GM23248 (cell line): ENCODE data around the gene C19orf25. TPM values are rescaled to one million over a fixed set of nuclear protein-coding genes. Genes with fewer than 3 reads are reported as not detected.
A peak's percentile ranks its signal among the peaks of the same experiment; 100 is the strongest.

Experiments used
- DNase-seq: peaks from one replicate; pipeline ENCODE4 v3.0.0-alpha.2; 2015
- H2AFZ ChIP-seq: fragments of 200-600 bp; sonication (generic); 2 replicates; pipeline ENCODE4 v1.6.1; 2016; ENCODE audit warnings: antibody characterized with exemption
- H3F3A ChIP-seq: fragments of 200-600 bp; sonication (generic); 2 replicates; pipeline ENCODE4 v1.6.1; 2016; ENCODE audit warnings: mild to moderate bottlenecking, antibody characterized with exemption, mixed run types; ENCODE audit not compliant: insufficient read depth
- H3K27ac ChIP-seq: fragments of 200-600 bp; sonication (generic); 2 replicates; pipeline ENCODE4 v1.5.1; 2016; ENCODE audit warnings: mild to moderate bottlenecking
- H3K27me3 ChIP-seq: fragments of 200-600 bp; sonication (generic); replicated peaks from 2 replicates; pipeline ENCODE4 v1.6.1; 2016; ENCODE audit warnings: mild to moderate bottlenecking; ENCODE audit not compliant: insufficient read depth
- H3K36me3 ChIP-seq: fragments of 200-600 bp; sonication (generic); 2 replicates; pipeline ENCODE4 v1.6.1; 2016; ENCODE audit warnings: low read depth, mild to moderate bottlenecking
- H3K4me1 ChIP-seq: fragments of 200-600 bp; sonication (generic); 2 replicates; pipeline ENCODE4 v1.6.1; 2016; ENCODE audit warnings: mild to moderate bottlenecking; ENCODE audit not compliant: insufficient read depth
- H3K4me2 ChIP-seq: fragments of 200-600 bp; sonication (generic); one replicate; pipeline ENCODE4 v1.6.1; 2016; ENCODE audit warnings: mild to moderate bottlenecking; ENCODE audit not compliant: unreplicated experiment
- H3K4me3 ChIP-seq: fragments of 200-600 bp; sonication (generic); 2 replicates; pipeline ENCODE4 v1.5.1; 2016; ENCODE audit warnings: mild to moderate bottlenecking
- H3K79me2 ChIP-seq: fragments of 200-600 bp; sonication (generic); 2 replicates; pipeline ENCODE4 v1.6.1; 2016; ENCODE audit warnings: mild to moderate bottlenecking; ENCODE audit not compliant: insufficient read depth
- H3K9ac ChIP-seq: fragments of 200-600 bp; sonication (generic); 2 replicates; pipeline ENCODE4 v1.6.1; 2016; ENCODE audit warnings: mild to moderate bottlenecking
- H3K9me2 ChIP-seq: fragments of 200-600 bp; sonication (generic); 2 replicates; pipeline ENCODE4 v1.6.1; 2016; ENCODE audit warnings: mixed run types, mild to moderate bottlenecking, moderate library complexity; ENCODE audit not compliant: insufficient read depth
- H3K9me3 ChIP-seq: fragments of 200-600 bp; sonication (generic); one replicate; pipeline ENCODE4 v1.6.1; 2017; ENCODE audit warnings: low read depth
- H4K20me1 ChIP-seq: fragments of 200-600 bp; sonication (generic); 2 replicates; pipeline ENCODE4 v1.6.0; 2016; ENCODE audit not compliant: insufficient read depth
- EZH2 ChIP-seq: fragments of 200-600 bp; sonication (generic); IDR thresholded peaks from 2 replicates; pipeline ENCODE4 v1.6.1; 2018; ENCODE audit warnings: antibody characterized with exemption, mild to moderate bottlenecking; ENCODE audit not compliant: insufficient read depth, poor library complexity, severe bottlenecking
- EZH2phosphoT487 ChIP-seq: fragments of 200-600 bp; sonication (generic); IDR thresholded peaks from 2 replicates; pipeline ENCODE4 v1.6.1; 2018; ENCODE audit warnings: antibody characterized with exemption, moderate library complexity, mild to moderate bottlenecking, low read depth; ENCODE audit not compliant: insufficient read depth
- WGBS, 2 experiments: methylation state at CpG; one replicate each; pipeline ENCODE4 v1.1.6; 2015 to 2017; ENCODE audit warnings: low lambda C conversion rate in 2 of 2, low coverage in 1 of 2; ENCODE audit errors: missing lambda C conversion rate in 2 of 2; 5-methylcytosine and 5-hydroxymethylcytosine counted together
- in situ Hi-C: fragments of 300-500 bp; cut with MboI; formaldehyde crosslinking; loops from 2 replicates; pipeline ENCODE4 v1.15.0; 2020
- polyA plus RNA-seq: library from polyadenylated mRNA; unstranded; fragments of >200 nt; fragmentation: Nextera tagmentation; extraction: Ambion mirVana; gene quantifications from 2 replicates; pipeline ENCODE4 v1.2.1, GENCODE V29; 2016
- total RNA-seq: library from RNA; depleted of rRNA; stranded (reverse); fragments of >200 nt; shearing (Covaris generic); gene quantifications from 2 replicates; pipeline ENCODE4 v1.2.3, GENCODE V29; 2014; rRNA removed

The C19orf25 gene
- total RNA-seq = 35.9 and 40.2 TPM in 2 replicates
- polyA plus RNA-seq = 33.2 and 34.7 TPM in 2 replicates

DNA sequence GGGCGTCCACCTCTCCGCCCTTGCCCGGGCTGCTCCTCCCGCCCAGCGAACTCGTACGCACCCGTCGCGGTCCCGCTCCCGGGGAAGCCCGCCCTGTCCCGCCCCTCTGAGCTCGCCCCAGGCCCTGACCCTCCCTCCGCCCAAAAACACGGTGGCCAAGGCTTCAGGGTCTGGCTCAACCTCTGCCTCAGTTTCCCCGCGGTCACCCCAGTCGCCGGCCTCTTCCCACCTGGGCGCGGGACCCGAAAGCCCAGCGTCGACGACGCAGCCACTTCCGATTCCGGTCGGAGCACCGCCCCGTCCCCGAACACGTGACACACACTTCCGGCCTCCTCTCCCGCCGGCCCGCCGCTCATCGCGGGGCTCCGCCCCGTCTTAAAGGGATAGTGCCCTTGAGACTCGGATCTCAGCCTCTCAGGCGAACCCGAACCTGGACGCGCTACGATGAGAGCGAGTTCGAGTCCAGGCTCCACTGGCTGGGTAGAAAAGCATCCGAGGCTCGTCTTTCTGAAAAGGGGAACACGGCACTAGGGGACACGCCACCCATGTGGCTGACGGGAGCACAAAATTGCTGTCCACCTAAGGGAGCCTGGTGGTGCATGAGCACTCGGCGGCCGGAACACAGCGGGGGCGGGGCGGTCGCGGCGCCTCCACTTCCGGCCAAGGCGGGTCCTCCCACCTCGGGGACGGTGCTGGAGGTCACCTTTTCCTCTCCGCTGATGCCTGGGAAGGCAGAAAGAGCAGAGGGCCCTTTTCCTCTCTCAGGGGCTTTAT is at the start of gene C19orf25:
TSS of gene C19orf25 (minus strand) at position 282 of the 774 bp plus-strand sequence. CDS start 312 bp downstream, outside the sequence.
- no peaks in the 10 kb centered on the region for H3K9me2 ChIP-seq
- H3F3A ChIP-seq = no peaks in the 10 kb centered on the region
- DNase-seq = peak; percentile 98
- no peaks in the 10 kb centered on the region for H3K4me1 ChIP-seq
- WGBS, 2 experiments = 2% methylated on average over 55 to 64 of the region's 71 CpGs
- H4K20me1 ChIP-seq = no peaks in the 10 kb centered on the region
- H3K27me3 ChIP-seq = no peaks in the 10 kb centered on the region
- peak within 1 kb of the TSS; percentile 11; the same call in 1 of the 2 replicates for H3K27ac ChIP-seq
- no peaks in the 10 kb centered on the region for H3K9me3 ChIP-seq
- TF ChIP-seq EZH2phosphoT487 (no peak), EZH2 (no peak)
- no peaks in the 10 kb centered on the region for H3K36me3 ChIP-seq
- peak within 1 kb of the TSS; percentile 83 for H3K4me3 ChIP-seq
- H2AFZ ChIP-seq = peak within 1 kb of the TSS; percentile 98
- peak within 1 kb of the TSS; percentile 80 for H3K4me2 ChIP-seq
- in situ Hi-C loops = no loop called here
- H3K9ac ChIP-seq = peak within 1 kb of the TSS; percentile 73
- peaks cover 28% of the 10 kb centered on the region for H3K79me2 ChIP-seq

GRCh38 chr19:1527650-1528309 is 48.8 kb upstream of the C19orf25 start:
- DNase-seq = no peak
- Histone ChIP-seq H2AFZ (no peak overlapping the region), H3K9me2 (no peaks in the 10 kb centered on the region), H3K36me3 (no peaks in the 10 kb centered on the region), H3K4me1 (no peaks in the 10 kb centered on the region), H3K9ac (no peak overlapping the region), H3K79me2 (no peaks in the 10 kb centered on the region), H3K27ac (no peak overlapping the region), H3K27me3 (peaks cover 16% of the 10 kb centered on the region; the same call in 1 of the 2 replicates), H3K4me3 (no peak overlapping the region), H3F3A (no peaks in the 10 kb centered on the region), H3K4me2 (no peak overlapping the region), H4K20me1 (no peaks in the 10 kb centered on the region), H3K9me3 (no peaks in the 10 kb centered on the region)
- WGBS, 2 experiments = 73% methylated on average over 27 of the region's 27 CpGs
- in situ Hi-C loops = no loop called here
- TF ChIP-seq EZH2phosphoT487 (no peak), EZH2 (no peak)

DNA sequence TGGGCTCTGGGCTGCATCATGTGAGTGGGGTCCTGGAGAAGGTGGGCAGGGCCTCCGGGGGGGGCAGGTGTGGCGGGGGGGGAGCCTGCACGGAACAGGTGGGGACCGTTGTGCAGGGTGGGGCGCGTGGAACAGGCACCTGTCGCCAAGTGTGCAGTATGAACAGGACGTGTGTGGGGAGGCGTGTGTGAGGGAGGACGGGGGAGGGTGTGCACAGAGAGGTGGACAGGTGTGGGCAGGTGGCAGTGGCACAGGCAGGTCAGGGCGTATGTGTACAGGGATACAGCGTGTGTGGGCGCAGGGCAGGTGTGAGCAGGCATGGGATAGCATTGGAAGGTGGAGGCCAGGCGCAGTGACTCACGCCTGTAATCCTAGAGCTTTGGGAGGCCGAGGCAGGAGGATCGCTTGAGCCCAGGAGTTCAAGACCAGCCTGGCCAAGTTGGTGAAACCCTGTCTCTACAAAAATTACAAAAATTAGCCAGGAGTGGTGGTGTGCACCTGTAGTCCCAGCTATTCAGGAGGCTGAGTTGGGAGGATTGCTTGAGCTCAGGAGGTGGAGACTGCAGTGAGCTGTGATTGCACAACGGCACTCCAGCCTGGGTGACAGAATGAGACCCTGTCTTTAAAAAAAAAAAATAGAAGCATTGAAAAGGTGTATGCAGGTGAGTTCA is 48.1 kb upstream of the C19orf25 start:
- in situ Hi-C loops = no loop called here
- Histone ChIP-seq H3K79me2 (no peaks in the 10 kb centered on the region), H3K4me2 (no peak overlapping the region), H3K4me3 (no peak overlapping the region), H3K36me3 (no peaks in the 10 kb centered on the region), H2AFZ (no peak overlapping the region), H3K9ac (no peak overlapping the region), H3F3A (no peaks in the 10 kb centered on the region), H4K20me1 (no peaks in the 10 kb centered on the region), H3K9me3 (no peaks in the 10 kb centered on the region), H3K4me1 (no peaks in the 10 kb centered on the region), H3K27ac (no peak overlapping the region), H3K27me3 (peaks cover 16% of the 10 kb centered on the region; the same call in 1 of the 2 replicates), H3K9me2 (no peaks in the 10 kb centered on the region)
- TF ChIP-seq EZH2phosphoT487 (no peak), EZH2 (no peak)
- no peak for DNase-seq
- WGBS, 2 experiments = 79 to 80% methylated on average over 11 to 18 of the region's 18 CpGs

GRCh38 chr19:1526066-1526778 is 47.2 kb upstream of the C19orf25 start:
- no peaks in the 10 kb centered on the region for H3K4me1 ChIP-seq
- no peaks in the 10 kb centered on the region for H3K9me2 ChIP-seq
- in situ Hi-C loops = no loop called here
- H3K79me2 ChIP-seq = no peaks in the 10 kb centered on the region
- WGBS, 2 experiments = 65 to 76% methylated on average over 28 to 33 of the region's 33 CpGs
- no peak overlapping the region for H2AFZ ChIP-seq
- peaks cover 16% of the 10 kb centered on the region; the same call in 1 of the 2 replicates for H3K27me3 ChIP-seq
- H3F3A ChIP-seq = no peaks in the 10 kb centered on the region
- H3K4me3 ChIP-seq = no peak overlapping the region
- DNase-seq = no peak
- no peaks in the 10 kb centered on the region for H3K9me3 ChIP-seq
- H3K36me3 ChIP-seq = no peaks in the 10 kb centered on the region
- H3K4me2 ChIP-seq = no peak overlapping the region
- no peak overlapping the region for H3K9ac ChIP-seq
- no peak overlapping the region for H3K27ac ChIP-seq
- H4K20me1 ChIP-seq = no peaks in the 10 kb centered on the region
- TF ChIP-seq EZH2phosphoT487 (no peak), EZH2 (no peak)
